ENCODE results near the gene EID2. TPM values are rescaled to one million over a fixed set of nuclear protein-coding genes. Genes with fewer than 3 reads are reported as not detected.

Gene EID2
- polyA plus RNA-seq, 1 of the 3 experiments (the other 2 are of a cell fraction) = 14.1 TPM

DNA sequence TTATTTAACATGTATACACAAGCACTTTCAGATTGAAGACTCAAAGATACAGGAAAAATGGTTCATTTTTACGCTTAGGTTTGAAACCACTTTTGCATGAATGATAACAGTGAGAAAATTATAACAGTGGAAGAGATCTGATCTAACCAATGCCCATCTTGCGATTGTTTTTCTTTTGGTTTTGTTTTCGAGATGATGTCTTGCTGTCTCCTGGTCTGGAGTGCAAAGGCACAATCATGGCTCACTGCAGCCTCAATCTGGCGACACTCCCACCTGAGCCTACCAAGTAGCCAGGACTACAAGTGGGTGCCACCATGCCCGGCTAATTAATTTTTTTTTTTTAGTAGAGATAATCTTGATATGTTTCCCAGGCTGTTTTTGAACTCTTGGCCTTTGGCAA lies 10.2 kb upstream of the EID2 start:
- no peaks in the 10 kb centered on the region for H3K79me2 ChIP-seq (ENCODE audit: insufficient read depth)
- H2AFZ ChIP-seq (ENCODE audit: low read depth) = no peak overlapping the region
- CTCF ChIA-PET = interaction anchor here (1.0 to 2.5 kb wide), 5 partner anchors 21 to 130 kb away, joined by 3 to 51 read pairs (median 4); no protein-coding TSS in a partner anchor
- WGBS (ENCODE audit: low lambda C conversion rate) = 33% methylated on average over 5 of the region's 5 CpGs
- H3K27ac ChIP-seq (ENCODE audit: low read depth in 2 of 2, low read length in 1 of 2) = no peak overlapping the region
- no peaks in the 10 kb centered on the region for H3K4me1 ChIP-seq (ENCODE audit: control insufficient read depth in 1 of 2, insufficient read depth in 2 of 2, low read depth in 1 of 2, low read length in 1 of 2)
- H3K27me3 ChIP-seq (ENCODE audit: insufficient read depth) = peaks cover 36% of the 10 kb centered on the region; the same call in 1 of the 2 replicates
- no peak overlapping the region for H3K9ac ChIP-seq
- no peak for DNase-seq
- H3K9me3 ChIP-seq = no peaks in the 10 kb centered on the region
- POLR2A ChIA-PET = no interaction called here
- no peak for TF ChIP-seq YY1 (IDR thresholded peaks at IDR 0.05; ENCODE audit: low read depth)
- TF ChIP-seq TEAD4 (IDR thresholded peaks at IDR 0.05; ENCODE audit: borderline replicate concordance, insufficient read depth) = no peak
- no peak overlapping the region for H3K4me3 ChIP-seq (ENCODE audit: low read depth in 2 of 2, low read length in 1 of 2)
- H4K20me1 ChIP-seq (ENCODE audit: insufficient read depth) = no peaks in the 10 kb centered on the region
- no peaks in the 10 kb centered on the region for H3F3A ChIP-seq (replicated peaks; ENCODE audit: insufficient read depth)
- no peaks in the 10 kb centered on the region for H3K36me3 ChIP-seq (replicated peaks in 1 of 2; ENCODE audit: control insufficient read depth in 1 of 2, insufficient read depth in 2 of 2, low read length in 1 of 2)
- H3K9me2 ChIP-seq = no peaks in the 10 kb centered on the region
- H3K4me2 ChIP-seq = no peak overlapping the region

DNA sequence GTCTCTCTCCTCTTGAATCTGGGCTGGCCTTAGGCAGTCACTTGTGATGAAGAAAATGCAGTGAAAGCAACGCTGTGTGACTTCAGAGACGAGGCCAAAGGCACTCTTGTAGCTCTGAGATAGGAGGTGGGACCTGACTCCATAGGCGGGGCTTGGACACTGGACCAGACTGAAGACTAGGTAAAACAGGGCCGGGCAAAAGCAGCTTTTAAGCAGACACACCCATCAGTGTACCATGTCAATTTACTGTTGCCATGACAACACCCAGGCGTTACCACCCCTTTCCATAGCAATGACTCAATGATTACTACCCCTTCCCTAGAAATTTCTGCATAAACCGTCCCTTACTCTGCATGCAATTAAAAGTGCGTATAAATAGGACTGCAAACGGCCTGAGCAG lies 6.6 kb upstream of the EID2 start:
- POLR2A ChIA-PET = no interaction called here
- TF ChIP-seq TAF1 (IDR thresholded peaks at IDR 0.05; ENCODE audit: borderline replicate concordance, low read depth, low read length) = no peak
- TF ChIP-seq YY1 (IDR thresholded peaks at IDR 0.05; ENCODE audit: low read depth) = no peak
- no peak for TF ChIP-seq SMC3 (IDR thresholded peaks at IDR 0.05; ENCODE audit: low read depth, low read length)
- TF ChIP-seq, protein P1, sequence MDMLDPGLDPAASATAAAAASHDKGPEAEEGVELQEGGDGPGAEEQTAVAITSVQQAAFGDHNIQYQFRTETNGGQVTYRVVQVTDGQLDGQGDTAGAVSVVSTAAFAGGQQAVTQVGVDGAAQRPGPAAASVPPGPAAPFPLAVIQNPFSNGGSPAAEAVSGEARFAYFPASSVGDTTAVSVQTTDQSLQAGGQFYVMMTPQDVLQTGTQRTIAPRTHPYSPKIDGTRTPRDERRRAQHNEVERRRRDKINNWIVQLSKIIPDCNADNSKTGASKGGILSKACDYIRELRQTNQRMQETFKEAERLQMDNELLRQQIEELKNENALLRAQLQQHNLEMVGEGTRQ (IDR thresholded peaks at IDR 0.05; ENCODE audit: borderline replicate concordance, low read depth, low read length) = no peak
- no peak for TF ChIP-seq MEF2A (IDR thresholded peaks at IDR 0.05; ENCODE audit: borderline replicate concordance, low read depth)
- TF ChIP-seq, protein P2, sequence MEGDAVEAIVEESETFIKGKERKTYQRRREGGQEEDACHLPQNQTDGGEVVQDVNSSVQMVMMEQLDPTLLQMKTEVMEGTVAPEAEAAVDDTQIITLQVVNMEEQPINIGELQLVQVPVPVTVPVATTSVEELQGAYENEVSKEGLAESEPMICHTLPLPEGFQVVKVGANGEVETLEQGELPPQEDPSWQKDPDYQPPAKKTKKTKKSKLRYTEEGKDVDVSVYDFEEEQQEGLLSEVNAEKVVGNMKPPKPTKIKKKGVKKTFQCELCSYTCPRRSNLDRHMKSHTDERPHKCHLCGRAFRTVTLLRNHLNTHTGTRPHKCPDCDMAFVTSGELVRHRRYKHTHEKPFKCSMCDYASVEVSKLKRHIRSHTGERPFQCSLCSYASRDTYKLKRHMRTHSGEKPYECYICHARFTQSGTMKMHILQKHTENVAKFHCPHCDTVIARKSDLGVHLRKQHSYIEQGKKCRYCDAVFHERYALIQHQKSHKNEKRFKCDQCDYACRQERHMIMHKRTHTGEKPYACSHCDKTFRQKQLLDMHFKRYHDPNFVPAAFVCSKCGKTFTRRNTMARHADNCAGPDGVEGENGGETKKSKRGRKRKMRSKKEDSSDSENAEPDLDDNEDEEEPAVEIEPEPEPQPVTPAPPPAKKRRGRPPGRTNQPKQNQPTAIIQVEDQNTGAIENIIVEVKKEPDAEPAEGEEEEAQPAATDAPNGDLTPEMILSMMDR (IDR thresholded peaks at IDR 0.05) = no peak
- TF ChIP-seq EZH2phosphoT487 (IDR thresholded peaks at IDR 0.05; ENCODE audit: borderline replicate concordance, low read depth) = no peak

More for the DNA sequence above, 6.6 kb upstream of the EID2 start:
- Histone ChIP-seq H3K36me3 (replicated peaks in 1 of 2; ENCODE audit: control insufficient read depth in 1 of 2, insufficient read depth in 2 of 2, low read length in 1 of 2) (no peaks in the 10 kb centered on the region), H3K4me3 (ENCODE audit: low read depth in 2 of 2, low read length in 1 of 2) (no peak overlapping the region), H2AFZ (ENCODE audit: low read depth) (no peak overlapping the region), H3K9me2 (no peaks in the 10 kb centered on the region), H3K4me2 (no peak overlapping the region), H3F3A (replicated peaks; ENCODE audit: insufficient read depth) (no peaks in the 10 kb centered on the region), H4K20me1 (ENCODE audit: insufficient read depth) (no peaks in the 10 kb centered on the region), H3K27ac (ENCODE audit: low read depth in 2 of 2, low read length in 1 of 2) (no peak overlapping the region), H3K79me2 (ENCODE audit: insufficient read depth) (no peaks in the 10 kb centered on the region), H3K9me3 (no peaks in the 10 kb centered on the region), H3K9ac (no peak overlapping the region), H3K27me3 (ENCODE audit: insufficient read depth) (peaks cover 23% of the 10 kb centered on the region; the same call in 1 of the 2 replicates), H3K4me1 (ENCODE audit: control insufficient read depth in 1 of 2, insufficient read depth in 2 of 2, low read depth in 1 of 2, low read length in 1 of 2) (no peaks in the 10 kb centered on the region)
- no peak for DNase-seq
- 16% methylated on average over 8 of the region's 8 CpGs for WGBS (ENCODE audit: low lambda C conversion rate)
- CTCF ChIA-PET = interaction anchor here (0.8 to 1.1 kb wide), 2 partner anchors 14 to 126 kb away, joined by 3 read pairs; no protein-coding TSS in a partner anchor
